IPS-20b (cell line): Measurements from ENCODE around the gene ZMYND19.
"Not testable (repeated sequence)": the region's sequence is repeated elsewhere in the genome, so short reads cannot be mapped to it uniquely, and the experiment has no call there.

ENCODE experiments used
- H3K27ac ChIP-seq: one replicate; pipeline ENCODE4 v1.5.1; 2013; ENCODE audit warnings: low read length
- H3K27me3 ChIP-seq: 2 replicates; pipeline ENCODE4 v1.6.1; 2013; ENCODE audit warnings: mild to moderate bottlenecking, low read length, inconsistent platforms; ENCODE audit not compliant: insufficient read depth
- H3K36me3 ChIP-seq: 2 replicates; pipeline ENCODE4 v1.6.1; 2013; ENCODE audit warnings: low read depth, mild to moderate bottlenecking, inconsistent platforms, low read length, moderate library complexity; ENCODE audit not compliant: insufficient read depth
- H3K4me1 ChIP-seq: 2 replicates; pipeline ENCODE4 v1.6.1; 2013; ENCODE audit warnings: mild to moderate bottlenecking, control low read depth, inconsistent platforms, low read length, moderate library complexity; ENCODE audit not compliant: insufficient read depth
- H3K4me3 ChIP-seq: 2 replicates; pipeline ENCODE4 v1.5.1; 2013; ENCODE audit warnings: mild to moderate bottlenecking, low read length, inconsistent platforms
- H3K9ac ChIP-seq: 2 replicates; pipeline ENCODE4 v1.6.1; 2013; ENCODE audit warnings: low read depth, mild to moderate bottlenecking, inconsistent platforms, low read length, moderate library complexity
- H3K9me3 ChIP-seq: 2 replicates; pipeline ENCODE4 v1.6.1; 2013; ENCODE audit warnings: mild to moderate bottlenecking, low read depth, low read length, inconsistent platforms; ENCODE audit not compliant: insufficient read depth

Gene ZMYND19

GRCh38 chr9:137581361-137582285 is 8.7 kb downstream of the ZMYND19 start:
- H3K36me3 ChIP-seq: peaks cover 58% of the 10 kb centered on the region
- no peaks in the 10 kb centered on the region for H3K27me3 ChIP-seq
- H3K9ac ChIP-seq: no peak overlapping the region
- no peaks in the 10 kb centered on the region for H3K9me3 ChIP-seq
- H3K4me1 ChIP-seq: peaks cover 11% of the 10 kb centered on the region
- H3K4me3 ChIP-seq: no peak overlapping the region
- H3K27ac ChIP-seq: no peak overlapping the region

GRCh38 chr9:137580954-137581322 is 9.4 kb downstream of the ZMYND19 start:
- peaks cover 57% of the 10 kb centered on the region for H3K36me3 ChIP-seq
- no peaks in the 10 kb centered on the region for H3K27me3 ChIP-seq
- no peaks in the 10 kb centered on the region for H3K9me3 ChIP-seq
- H3K27ac ChIP-seq: no peak overlapping the region
- H3K4me1 ChIP-seq: peaks cover 11% of the 10 kb centered on the region
- H3K9ac ChIP-seq: no peak overlapping the region
- H3K4me3 ChIP-seq: no peak overlapping the region

GRCh38 chr9:137580209-137580953 is 9.9 kb downstream of the ZMYND19 start:
- H3K9ac ChIP-seq: no peak overlapping the region
- peaks cover 11% of the 10 kb centered on the region for H3K4me1 ChIP-seq
- no peaks in the 10 kb centered on the region for H3K9me3 ChIP-seq
- no peak overlapping the region for H3K27ac ChIP-seq
- peaks cover 57% of the 10 kb centered on the region for H3K36me3 ChIP-seq
- H3K27me3 ChIP-seq: no peaks in the 10 kb centered on the region
- no peak overlapping the region for H3K4me3 ChIP-seq

GRCh38 chr9:137579259-137579604 is 11.1 kb downstream of the ZMYND19 start:
- peaks cover 11% of the 10 kb centered on the region for H3K4me1 ChIP-seq
- no peaks in the 10 kb centered on the region for H3K27me3 ChIP-seq
- H3K4me3 ChIP-seq: peak overlapping the region; percentile 88
- H3K36me3 ChIP-seq: peaks cover 57% of the 10 kb centered on the region
- H3K27ac ChIP-seq: no peak overlapping the region
- H3K9me3 ChIP-seq: no peaks in the 10 kb centered on the region
- peak overlapping the region; percentile 39; the same call in 1 of the 2 replicates for H3K9ac ChIP-seq

GRCh38 chr9:137578518-137579258 is 11.6 kb downstream of the ZMYND19 start, which contains the start of gene DPH7:
TSS of gene DPH7 (minus strand) at chr9:137578925. CDS start at chr9:137578777, 148 bp downstream.
- H3K9me3 ChIP-seq: no peaks in the 10 kb centered on the region

GRCh38 chr9:137575716-137576411 is 14.4 kb downstream of the ZMYND19 start:
- Histone ChIP-seq H3K9ac (no peak overlapping the region), H3K4me3 (no peak overlapping the region), H3K36me3 (peaks cover 43% of the 10 kb centered on the region), H3K9me3 (no peaks in the 10 kb centered on the region), H3K27me3 (no peaks in the 10 kb centered on the region), H3K27ac (no peak overlapping the region), H3K4me1 (peaks cover 8% of the 10 kb centered on the region; the same call in 1 of the 2 replicates)

More at GRCh38 chr9:137578518-137579258, 11.6 kb downstream of the ZMYND19 start, which contains the start of gene DPH7:
- Histone ChIP-seq H3K4me1 (peaks cover 11% of the 10 kb centered on the region), H3K27me3 (no peaks in the 10 kb centered on the region), H3K36me3 (peaks cover 57% of the 10 kb centered on the region), H3K4me3 (peak within 1 kb of the TSS; percentile 88), H3K27ac (peak within 1 kb of the TSS; percentile 37), H3K9ac (peak within 1 kb of the TSS; percentile 90)

GRCh38 chr9:137575364-137575715 is 15.0 kb downstream of the ZMYND19 start:
- H3K9ac ChIP-seq: no peak overlapping the region
- no peaks in the 10 kb centered on the region for H3K27me3 ChIP-seq
- H3K4me1 ChIP-seq: peaks cover 8% of the 10 kb centered on the region; the same call in 1 of the 2 replicates
- H3K4me3 ChIP-seq: no peak overlapping the region
- H3K27ac ChIP-seq: no peak overlapping the region
- peaks cover 42% of the 10 kb centered on the region for H3K36me3 ChIP-seq
- no peaks in the 10 kb centered on the region for H3K9me3 ChIP-seq

- H3K36me3 ChIP-seq: peaks cover 49% of the 10 kb centered on the region
- no peak overlapping the region for H3K9ac ChIP-seq
- H3K4me1 ChIP-seq: peaks cover 8% of the 10 kb centered on the region; the same call in 1 of the 2 replicates
- no peaks in the 10 kb centered on the region for H3K27me3 ChIP-seq
- H3K9me3 ChIP-seq: no peaks in the 10 kb centered on the region
- no peak overlapping the region for H3K4me3 ChIP-seq
- H3K27ac ChIP-seq: no peak overlapping the region
These were observed 16.1 kb downstream of the ZMYND19 start for GRCh38 chr9:137574192-137574591.

GRCh38 chr9:137570566-137570965 is 19.7 kb downstream of the ZMYND19 start:
- Histone ChIP-seq H3K4me3 (no peak overlapping the region), H3K9ac (no peak overlapping the region), H3K4me1 (no peaks in the 10 kb centered on the region), H3K9me3 (no peaks in the 10 kb centered on the region), H3K27ac (no peak overlapping the region), H3K36me3 (peaks cover 43% of the 10 kb centered on the region), H3K27me3 (no peaks in the 10 kb centered on the region)

- H3K27me3 ChIP-seq: no peaks in the 10 kb centered on the region
- H3K4me3 ChIP-seq: no peak overlapping the region
- no peak overlapping the region for H3K27ac ChIP-seq
- H3K36me3 ChIP-seq: peaks cover 37% of the 10 kb centered on the region
- no peak overlapping the region for H3K9ac ChIP-seq
- no peaks in the 10 kb centered on the region for H3K9me3 ChIP-seq
- H3K4me1 ChIP-seq: no peaks in the 10 kb centered on the region
These were observed 20.6 kb downstream of the ZMYND19 start for GRCh38 chr9:137569609-137570203.

GRCh38 chr9:137568445-137568844 is 21.9 kb downstream of the ZMYND19 start:
- not testable (repeated sequence) for H3K27ac ChIP-seq, H3K9ac ChIP-seq, H3K4me3 ChIP-seq, H3K4me1 ChIP-seq, H3K9me3 ChIP-seq, H3K27me3 ChIP-seq
- H3K36me3 ChIP-seq: peaks cover 39% of the 10 kb centered on the region
